Fibroblast of lung (primary cell): Measurements from ENCODE around the gene FIBP. TPM values are rescaled to one million over a fixed set of nuclear protein-coding genes. Genes with fewer than 3 reads are reported as not detected.

Experiments used
- DNase-seq, 2 donors: peaks; one replicate each; pipeline versions ENCODE4 v3.0.0 to v3.0.0-alpha.2; 2010; ENCODE audit warnings: low read depth in 2 of 2
- H2AFZ ChIP-seq: 2 replicates; pipeline ENCODE4 v1.5.1; 2012; ENCODE audit warnings: low read length, control low read depth, inconsistent platforms
- H3K27ac ChIP-seq: 2 replicates; pipeline ENCODE4 v1.5.1; 2011; ENCODE audit warnings: low read length, control low read depth; ENCODE audit not compliant: insufficient read depth
- H3K27me3 ChIP-seq: 2 replicates; pipeline ENCODE4 v1.5.1; 2011; ENCODE audit warnings: mild to moderate bottlenecking, low read length; ENCODE audit not compliant: control insufficient read depth, insufficient read depth
- H3K36me3 ChIP-seq: 2 replicates; pipeline ENCODE4 v1.5.1; 2011; ENCODE audit warnings: low read length; ENCODE audit not compliant: control insufficient read depth, insufficient read depth
- H3K4me1 ChIP-seq: 2 replicates; pipeline ENCODE4 v1.5.1; 2011; ENCODE audit warnings: low read length; ENCODE audit not compliant: control insufficient read depth, insufficient read depth; ENCODE audit errors: extremely low read depth
- H3K4me2 ChIP-seq: 2 replicates; pipeline ENCODE4 v1.5.1; 2011; ENCODE audit warnings: low read length, control low read depth; ENCODE audit not compliant: insufficient read depth; ENCODE audit errors: extremely low read depth
- H3K4me3 ChIP-seq, 4 experiments: fragments of 200-600 bp in 1 of 4; sonication (generic) in 1 of 4; replicated peaks in 1 of 4; 2 replicates each; pipeline ENCODE4 v1.5.1; 2011 to 2016; ENCODE audit warnings: low read length in 4 of 4, low read depth in 3 of 4, mild to moderate bottlenecking in 3 of 4, control low read depth in 2 of 4, inconsistent platforms in 1 of 4, mixed read lengths in 1 of 4; ENCODE audit not compliant: insufficient read depth in 1 of 4; ENCODE audit errors: control extremely low read depth in 1 of 4
- H3K79me2 ChIP-seq: 2 replicates; pipeline ENCODE4 v1.5.1; 2012; ENCODE audit warnings: mild to moderate bottlenecking, low read length, inconsistent platforms; ENCODE audit not compliant: control insufficient read depth, insufficient read depth
- H3K9ac ChIP-seq: 2 replicates; pipeline ENCODE4 v1.5.1; 2011; ENCODE audit warnings: mild to moderate bottlenecking, low read length, control low read depth; ENCODE audit not compliant: insufficient read depth
- H3K9me3 ChIP-seq: 2 replicates; pipeline ENCODE4 v1.5.1; 2012; ENCODE audit warnings: low read depth, low read length; ENCODE audit not compliant: control insufficient read depth, insufficient read depth
- H4K20me1 ChIP-seq: 2 replicates; pipeline ENCODE4 v1.5.1; 2011; ENCODE audit warnings: low read length; ENCODE audit not compliant: control insufficient read depth, insufficient read depth; ENCODE audit errors: extremely low read depth
- EZH2 ChIP-seq: IDR thresholded peaks from 2 replicates; pipeline ENCODE4 v1.5.1; 2012; ENCODE audit warnings: low read length, control low read depth, mild to moderate bottlenecking; ENCODE audit errors: missing control alignments
- polyA plus RNA-seq, 2 donors: library from polyadenylated mRNA; depleted of rRNA in 1 of 2; stranded (reverse) in 1 of 2; unstranded in 1 of 2; fragments of >200 nt; gene quantifications; 2 replicates each; pipeline ENCODE4 v1.2.1, GENCODE V29; 2011 to 2012; ENCODE audit warnings: missing spikeins in 1 of 2
- total RNA-seq: library from RNA; depleted of rRNA; stranded (reverse); fragments of >200 nt; gene quantifications from 2 replicates; pipeline ENCODE4 v1.2.1, GENCODE V29; 2014
- TF ChIP-seq, protein P1 (sequence below), 2 donors: IDR thresholded peaks in 1 of 2; conservative IDR thresholded peaks in 1 of 2; 1 replicate in 1 of 2; 2 replicates in 1 of 2; pipeline ENCODE4 v1.5.1; 2011 to 2012; ENCODE audit warnings: low read length in 2 of 2, control low read depth in 1 of 2, inconsistent platforms in 1 of 2, low read depth in 1 of 2, mild to moderate bottlenecking in 1 of 2

FIBP gene
- total and polyA plus RNA-seq, 2 donors (not counting 1 experiment from before 2014, with no cell fraction given) = 81.0 to 168 TPM

DNA sequence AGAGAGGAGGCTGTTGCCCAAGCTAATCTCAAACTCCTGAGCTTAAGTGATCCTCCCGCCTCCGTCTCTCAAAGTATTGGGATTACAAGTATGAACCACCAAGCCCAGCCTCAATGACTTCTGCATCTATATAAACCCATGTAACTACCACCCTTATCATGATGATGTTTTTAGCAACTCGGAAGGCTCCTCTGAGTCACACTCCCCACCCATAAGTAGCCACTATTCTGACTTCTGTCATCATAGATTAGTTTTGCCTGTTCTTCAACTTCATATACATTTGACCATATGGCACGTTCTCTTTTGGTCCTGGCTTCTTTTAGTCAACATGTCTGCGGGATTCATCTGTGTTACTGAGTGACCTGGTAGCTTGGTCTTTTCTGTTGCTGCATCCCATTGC lies 18.3 kb upstream of the FIBP start:
- DNase-seq = peak in 1 of 2 donors; percentile 55
- Histone ChIP-seq H3K9me3 (no peaks in the 10 kb centered on the region), H3K9ac (no peak overlapping the region), H3K4me3 (no peak overlapping the region), H3K27ac (peak overlapping the region; percentile 4), H2AFZ (no peak overlapping the region), H3K36me3 (no peaks in the 10 kb centered on the region), H4K20me1 (no peaks in the 10 kb centered on the region), H3K4me1 (peaks cover 31% of the 10 kb centered on the region), H3K4me2 (no peak overlapping the region), H3K79me2 (peaks cover 9% of the 10 kb centered on the region), H3K27me3 (no peaks in the 10 kb centered on the region)
- TF ChIP-seq, protein P1, sequence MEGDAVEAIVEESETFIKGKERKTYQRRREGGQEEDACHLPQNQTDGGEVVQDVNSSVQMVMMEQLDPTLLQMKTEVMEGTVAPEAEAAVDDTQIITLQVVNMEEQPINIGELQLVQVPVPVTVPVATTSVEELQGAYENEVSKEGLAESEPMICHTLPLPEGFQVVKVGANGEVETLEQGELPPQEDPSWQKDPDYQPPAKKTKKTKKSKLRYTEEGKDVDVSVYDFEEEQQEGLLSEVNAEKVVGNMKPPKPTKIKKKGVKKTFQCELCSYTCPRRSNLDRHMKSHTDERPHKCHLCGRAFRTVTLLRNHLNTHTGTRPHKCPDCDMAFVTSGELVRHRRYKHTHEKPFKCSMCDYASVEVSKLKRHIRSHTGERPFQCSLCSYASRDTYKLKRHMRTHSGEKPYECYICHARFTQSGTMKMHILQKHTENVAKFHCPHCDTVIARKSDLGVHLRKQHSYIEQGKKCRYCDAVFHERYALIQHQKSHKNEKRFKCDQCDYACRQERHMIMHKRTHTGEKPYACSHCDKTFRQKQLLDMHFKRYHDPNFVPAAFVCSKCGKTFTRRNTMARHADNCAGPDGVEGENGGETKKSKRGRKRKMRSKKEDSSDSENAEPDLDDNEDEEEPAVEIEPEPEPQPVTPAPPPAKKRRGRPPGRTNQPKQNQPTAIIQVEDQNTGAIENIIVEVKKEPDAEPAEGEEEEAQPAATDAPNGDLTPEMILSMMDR (conservative IDR thresholded peaks at IDR 0.05 in 1 of 2, IDR thresholded peaks at IDR 0.05 in 1 of 2; ENCODE audit: low read depth in 1 of 2, low read length in 2 of 2) = no peak
- TF ChIP-seq EZH2 = no peak

DNA sequence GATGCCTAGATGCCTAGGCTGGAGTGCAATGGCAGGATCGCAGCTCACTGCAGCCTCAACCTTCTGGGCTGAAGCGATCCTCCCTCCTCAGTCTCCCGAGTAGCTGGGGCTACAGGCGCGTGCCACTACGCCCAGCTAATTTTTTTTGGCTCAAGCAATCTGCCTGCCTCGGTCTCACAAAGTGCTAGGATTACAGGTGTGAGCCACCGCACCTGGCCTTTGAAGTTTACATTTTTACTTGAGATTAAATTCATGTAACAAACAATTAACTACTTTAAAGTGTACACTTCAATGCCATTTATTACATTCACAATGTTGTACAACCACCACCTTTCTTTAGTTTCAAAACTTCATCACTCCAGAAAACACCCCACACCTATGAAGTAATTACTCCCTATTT lies 15.4 kb upstream of the FIBP start:
- Histone ChIP-seq H3K4me2 (no peak overlapping the region), H2AFZ (no peak overlapping the region), H3K36me3 (no peaks in the 10 kb centered on the region)

DNA sequence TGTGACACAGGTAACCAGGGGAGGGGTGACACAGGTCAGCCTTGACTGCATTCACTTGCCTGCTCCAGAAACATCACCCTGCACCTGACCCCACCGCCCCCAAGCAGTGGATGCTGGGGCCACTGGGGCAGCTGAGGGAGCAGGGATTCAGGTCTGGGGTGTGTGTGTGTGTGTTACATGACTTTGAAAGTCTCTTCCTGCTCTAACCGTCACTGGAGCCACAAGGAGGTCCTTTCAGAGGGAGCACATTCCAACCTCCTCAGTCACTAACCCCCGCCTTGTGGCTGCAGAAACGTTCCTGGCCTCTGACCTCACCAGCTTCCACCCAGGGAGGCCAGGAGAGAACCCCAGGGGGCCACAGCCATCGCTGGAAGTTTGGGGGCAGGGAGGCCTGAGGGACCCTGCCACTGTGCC lies 14.8 kb upstream of the FIBP start:
- peak overlapping the region; percentile 100 for H3K27ac ChIP-seq
- peaks cover 26% of the 10 kb centered on the region for H3K4me1 ChIP-seq
- TF ChIP-seq, protein P1 (conservative IDR thresholded peaks at IDR 0.05 in 1 of 2, IDR thresholded peaks at IDR 0.05 in 1 of 2; ENCODE audit: low read depth in 1 of 2, low read length in 2 of 2) = no peak
- no peak for TF ChIP-seq EZH2
- peak overlapping the region; percentile 5 for H3K9ac ChIP-seq
- no peaks in the 10 kb centered on the region for H3K9me3 ChIP-seq
- H3K27me3 ChIP-seq = no peaks in the 10 kb centered on the region
- H3K79me2 ChIP-seq = peaks cover 38% of the 10 kb centered on the region
- peak; percentile 78 to 90 for DNase-seq
- H4K20me1 ChIP-seq = no peaks in the 10 kb centered on the region
- H3K4me3 ChIP-seq = no peak overlapping the region
- H2AFZ ChIP-seq = no peak overlapping the region
- H3K36me3 ChIP-seq = no peaks in the 10 kb centered on the region
- peak overlapping the region; percentile 68 for H3K4me2 ChIP-seq

More for the DNA sequence above, 15.4 kb upstream of the FIBP start:
- H3K79me2 ChIP-seq = peaks cover 32% of the 10 kb centered on the region
- H3K27ac ChIP-seq = peak overlapping the region; percentile 100
- TF ChIP-seq EZH2 = no peak
- TF ChIP-seq, protein P1 (conservative IDR thresholded peaks at IDR 0.05 in 1 of 2, IDR thresholded peaks at IDR 0.05 in 1 of 2; ENCODE audit: low read depth in 1 of 2, low read length in 2 of 2) = no peak
- peaks cover 26% of the 10 kb centered on the region for H3K4me1 ChIP-seq
- H3K27me3 ChIP-seq = no peaks in the 10 kb centered on the region
- H4K20me1 ChIP-seq = no peaks in the 10 kb centered on the region
- H3K9ac ChIP-seq = no peak overlapping the region
- no peak for DNase-seq
- no peak overlapping the region for H3K4me3 ChIP-seq
- H3K9me3 ChIP-seq = no peaks in the 10 kb centered on the region
